ENCODE measurements around the gene CAPZA1.

CAPZA1 gene

GRCh38 chr1:112687785-112688496 is 68.3 kb downstream of the CAPZA1 start:
- Histone ChIP-seq H3K4me1 (ENCODE audit: control insufficient read depth, insufficient read depth, low read length) (no peaks in the 10 kb centered on the region), H3K27me3 (ENCODE audit: control insufficient read depth, insufficient read depth, low read length) (no peaks in the 10 kb centered on the region), H3K27ac (ENCODE audit: low read depth, low read length) (peak overlapping the region; percentile 10), H3K9ac (ENCODE audit: low read length) (no peak overlapping the region), H3K36me3 (ENCODE audit: control insufficient read depth, insufficient read depth, low read length) (peaks cover 17% of the 10 kb centered on the region), H3K4me3 (ENCODE audit: low read length) (no peak overlapping the region)

- H3K4me1 ChIP-seq (ENCODE audit: control insufficient read depth, insufficient read depth, low read length): no peaks in the 10 kb centered on the region
- H3K27me3 ChIP-seq (ENCODE audit: control insufficient read depth, insufficient read depth, low read length): no peaks in the 10 kb centered on the region
- no peak overlapping the region for H3K9ac ChIP-seq (ENCODE audit: low read length)
- H3K27ac ChIP-seq (ENCODE audit: low read depth, low read length): peak overlapping the region; percentile 10
- H3K4me3 ChIP-seq (ENCODE audit: low read length): no peak overlapping the region
- H3K36me3 ChIP-seq (ENCODE audit: control insufficient read depth, insufficient read depth, low read length): peaks cover 21% of the 10 kb centered on the region
Observed at GRCh38 chr1:112688781-112689193, 69.2 kb downstream of the CAPZA1 start.

- Histone ChIP-seq H3K27ac (ENCODE audit: low read depth, low read length) (no peak overlapping the region), H3K4me1 (ENCODE audit: control insufficient read depth, insufficient read depth, low read length) (no peaks in the 10 kb centered on the region), H3K4me3 (ENCODE audit: low read length) (no peak overlapping the region), H3K27me3 (ENCODE audit: control insufficient read depth, insufficient read depth, low read length) (no peaks in the 10 kb centered on the region), H3K9ac (ENCODE audit: low read length) (no peak overlapping the region), H3K36me3 (ENCODE audit: control insufficient read depth, insufficient read depth, low read length) (peaks cover 26% of the 10 kb centered on the region)
Observed at GRCh38 chr1:112689196-112689841, 69.7 kb downstream of the CAPZA1 start.

GRCh38 chr1:112689842-112690237 is 70.2 kb downstream of the CAPZA1 start:
- Histone ChIP-seq H3K27me3 (ENCODE audit: control insufficient read depth, insufficient read depth, low read length) (no peaks in the 10 kb centered on the region), H3K36me3 (ENCODE audit: control insufficient read depth, insufficient read depth, low read length) (peaks cover 31% of the 10 kb centered on the region), H3K4me1 (ENCODE audit: control insufficient read depth, insufficient read depth, low read length) (no peaks in the 10 kb centered on the region), H3K9ac (ENCODE audit: low read length) (no peak overlapping the region), H3K4me3 (ENCODE audit: low read length) (no peak overlapping the region), H3K27ac (ENCODE audit: low read depth, low read length) (no peak overlapping the region)

- Histone ChIP-seq H3K36me3 (ENCODE audit: control insufficient read depth, insufficient read depth, low read length) (peaks cover 40% of the 10 kb centered on the region), H3K9ac (ENCODE audit: low read length) (no peak overlapping the region), H3K27ac (ENCODE audit: low read depth, low read length) (no peak overlapping the region), H3K4me1 (ENCODE audit: control insufficient read depth, insufficient read depth, low read length) (no peaks in the 10 kb centered on the region), H3K27me3 (ENCODE audit: control insufficient read depth, insufficient read depth, low read length) (no peaks in the 10 kb centered on the region), H3K4me3 (ENCODE audit: low read length) (no peak overlapping the region)
Observed at GRCh38 chr1:112692681-112693080, 73.0 kb downstream of the CAPZA1 start.

GRCh38 chr1:112693821-112694220 is 74.2 kb downstream of the CAPZA1 start:
- Histone ChIP-seq H3K36me3 (ENCODE audit: control insufficient read depth, insufficient read depth, low read length) (peaks cover 45% of the 10 kb centered on the region), H3K4me1 (ENCODE audit: control insufficient read depth, insufficient read depth, low read length) (no peaks in the 10 kb centered on the region), H3K9ac (ENCODE audit: low read length) (no peak overlapping the region)

GRCh38 chr1:112694363-112694929 is 74.8 kb downstream of the CAPZA1 start:
- no peak overlapping the region for H3K4me3 ChIP-seq (ENCODE audit: low read length)
- H3K27ac ChIP-seq (ENCODE audit: low read depth, low read length): no peak overlapping the region

More at GRCh38 chr1:112693821-112694220, 74.2 kb downstream of the CAPZA1 start:
- Histone ChIP-seq H3K27ac (ENCODE audit: low read depth, low read length) (no peak overlapping the region), H3K4me3 (ENCODE audit: low read length) (no peak overlapping the region), H3K27me3 (ENCODE audit: control insufficient read depth, insufficient read depth, low read length) (no peaks in the 10 kb centered on the region)

GRCh38 chr1:112695276-112695675 is 75.6 kb downstream of the CAPZA1 start:
- Histone ChIP-seq H3K4me3 (ENCODE audit: low read length) (no peak overlapping the region), H3K9ac (ENCODE audit: low read length) (no peak overlapping the region), H3K27me3 (ENCODE audit: control insufficient read depth, insufficient read depth, low read length) (no peaks in the 10 kb centered on the region), H3K36me3 (ENCODE audit: control insufficient read depth, insufficient read depth, low read length) (peaks cover 40% of the 10 kb centered on the region), H3K4me1 (ENCODE audit: control insufficient read depth, insufficient read depth, low read length) (peaks cover 10% of the 10 kb centered on the region), H3K27ac (ENCODE audit: low read depth, low read length) (no peak overlapping the region)

More at GRCh38 chr1:112694363-112694929, 74.8 kb downstream of the CAPZA1 start:
- Histone ChIP-seq H3K4me1 (ENCODE audit: control insufficient read depth, insufficient read depth, low read length) (peaks cover 2% of the 10 kb centered on the region), H3K9ac (ENCODE audit: low read length) (no peak overlapping the region), H3K36me3 (ENCODE audit: control insufficient read depth, insufficient read depth, low read length) (peaks cover 44% of the 10 kb centered on the region), H3K27me3 (ENCODE audit: control insufficient read depth, insufficient read depth, low read length) (no peaks in the 10 kb centered on the region)

GRCh38 chr1:112696578-112697314 is 77.1 kb downstream of the CAPZA1 start:
- H3K36me3 ChIP-seq (ENCODE audit: control insufficient read depth, insufficient read depth, low read length): peaks cover 42% of the 10 kb centered on the region
- peaks cover 24% of the 10 kb centered on the region for H3K4me1 ChIP-seq (ENCODE audit: control insufficient read depth, insufficient read depth, low read length)
- no peak overlapping the region for H3K9ac ChIP-seq (ENCODE audit: low read length)
- no peak overlapping the region for H3K27ac ChIP-seq (ENCODE audit: low read depth, low read length)
- no peak overlapping the region for H3K4me3 ChIP-seq (ENCODE audit: low read length)
- no peaks in the 10 kb centered on the region for H3K27me3 ChIP-seq (ENCODE audit: control insufficient read depth, insufficient read depth, low read length)

GRCh38 chr1:112697781-112698201 is 78.2 kb downstream of the CAPZA1 start:
- Histone ChIP-seq H3K27ac (ENCODE audit: low read depth, low read length) (peak overlapping the region; percentile 34), H3K36me3 (ENCODE audit: control insufficient read depth, insufficient read depth, low read length) (peaks cover 40% of the 10 kb centered on the region), H3K9ac (ENCODE audit: low read length) (no peak overlapping the region)

GRCh38 chr1:112698366-112699310 is 79.0 kb downstream of the CAPZA1 start:
- H3K27me3 ChIP-seq (ENCODE audit: control insufficient read depth, insufficient read depth, low read length): no peaks in the 10 kb centered on the region
- peaks cover 36% of the 10 kb centered on the region for H3K36me3 ChIP-seq (ENCODE audit: control insufficient read depth, insufficient read depth, low read length)
- H3K4me3 ChIP-seq (ENCODE audit: low read length): no peak overlapping the region
- no peak overlapping the region for H3K9ac ChIP-seq (ENCODE audit: low read length)
- H3K27ac ChIP-seq (ENCODE audit: low read depth, low read length): peak overlapping the region; percentile 92
- peaks cover 31% of the 10 kb centered on the region for H3K4me1 ChIP-seq (ENCODE audit: control insufficient read depth, insufficient read depth, low read length)

More at GRCh38 chr1:112697781-112698201, 78.2 kb downstream of the CAPZA1 start:
- Histone ChIP-seq H3K4me1 (ENCODE audit: control insufficient read depth, insufficient read depth, low read length) (peaks cover 28% of the 10 kb centered on the region), H3K4me3 (ENCODE audit: low read length) (no peak overlapping the region), H3K27me3 (ENCODE audit: control insufficient read depth, insufficient read depth, low read length) (no peaks in the 10 kb centered on the region)

Data from rectal smooth muscle tissue (tissue), 1 donor.